ENCODE measurements around the gene MRPS34. TPM values are rescaled to one million over a fixed set of nuclear protein-coding genes. Genes with fewer than 3 reads are reported as not detected.

The MRPS34 gene
- total and polyA plus RNA-seq, 4 donors = 42.4 to 100 (median 58.7) TPM

DNA sequence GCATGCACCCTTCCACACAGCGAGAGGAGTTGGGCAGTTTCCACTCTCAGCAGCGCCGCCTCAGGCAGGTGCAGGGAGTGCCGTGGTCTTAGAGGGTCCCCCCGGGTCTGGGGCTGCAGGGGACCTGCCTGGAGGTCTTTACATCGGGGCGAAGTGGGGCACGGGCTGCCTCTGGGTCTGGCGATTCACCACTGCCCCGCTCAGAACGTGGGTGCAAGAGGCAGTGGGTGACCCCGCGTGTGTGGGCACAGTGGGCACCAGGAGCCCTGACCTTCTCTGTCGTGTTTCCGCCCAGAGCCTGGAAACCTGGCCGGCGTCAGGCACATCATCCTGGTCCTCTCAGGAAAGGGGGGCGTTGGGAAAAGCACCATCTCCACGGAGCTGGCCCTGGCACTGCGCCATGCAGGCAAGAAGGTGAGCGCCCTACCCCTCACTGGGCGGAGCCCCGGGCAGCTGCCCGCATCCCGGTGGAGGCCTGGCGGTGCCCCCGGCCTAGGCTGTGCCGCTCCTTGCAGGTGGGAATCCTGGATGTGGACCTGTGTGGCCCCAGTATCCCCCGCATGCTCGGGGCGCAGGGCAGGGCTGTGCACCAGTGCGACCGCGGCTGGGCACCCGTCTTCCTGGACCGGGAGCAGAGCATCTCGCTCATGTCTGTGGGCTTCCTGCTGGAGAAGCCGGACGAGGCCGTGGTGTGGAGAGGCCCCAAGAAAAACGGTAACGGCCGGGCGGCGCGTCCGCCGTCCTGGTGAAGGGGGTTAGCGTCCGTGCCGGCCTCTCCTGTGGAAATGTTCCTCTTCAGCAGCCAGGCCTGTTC is 13.5 kb upstream of the MRPS34 start:
- Histone ChIP-seq H3K9ac (ENCODE audit: low read depth in 1 of 2, low read length in 2 of 2) (no peak overlapping the region), H3K36me3 (ENCODE audit: control insufficient read depth in 4 of 4, insufficient read depth in 3 of 4, low read depth in 1 of 4, low read length in 3 of 4) (peaks cover 0 to 34% (median 5%) of the 10 kb centered on the region in 4 donors), H3K27me3 (ENCODE audit: control insufficient read depth in 4 of 4, insufficient read depth in 4 of 4, low read length in 3 of 4) (no peaks in the 10 kb centered on the region), H3K9me3 (ENCODE audit: control insufficient read depth in 4 of 4, low read length in 3 of 4) (no peaks in the 10 kb centered on the region), H3K27ac (ENCODE audit: low read depth in 1 of 2, low read length in 2 of 2) (no peak overlapping the region), H3K4me1 (ENCODE audit: control insufficient read depth in 4 of 4, insufficient read depth in 4 of 4, low read length in 3 of 4) (peaks cover 8 to 61% (median 39%) of the 10 kb centered on the region in 4 donors), H3K4me3 (ENCODE audit: low read depth in 1 of 3, low read length in 3 of 3) (no peak overlapping the region)
- TF ChIP-seq TAF1 (conservative IDR thresholded peaks at IDR 0.05) (no peak), FOXA1 (IDR thresholded peaks at IDR 0.05) (no peak), GABPA (IDR thresholded peaks at IDR 0.05 in 1 of 2, conservative IDR thresholded peaks at IDR 0.05 in 1 of 2) (no peak), EGR1 (IDR thresholded peaks at IDR 0.05; ENCODE audit: low read depth in 2 of 2) (no peak), HNF4G (IDR thresholded peaks at IDR 0.05) (no peak), JUND (IDR thresholded peaks at IDR 0.05) (no peak), SP1 (IDR thresholded peaks at IDR 0.05) (no peak), YY1 (IDR thresholded peaks at IDR 0.05) (no peak), RXRA (IDR thresholded peaks at IDR 0.05) (no peak), RAD21 (IDR thresholded peaks at IDR 0.05) (no peak), HNF4A (conservative IDR thresholded peaks at IDR 0.05) (no peak)
- TF ChIP-seq, protein P1, sequence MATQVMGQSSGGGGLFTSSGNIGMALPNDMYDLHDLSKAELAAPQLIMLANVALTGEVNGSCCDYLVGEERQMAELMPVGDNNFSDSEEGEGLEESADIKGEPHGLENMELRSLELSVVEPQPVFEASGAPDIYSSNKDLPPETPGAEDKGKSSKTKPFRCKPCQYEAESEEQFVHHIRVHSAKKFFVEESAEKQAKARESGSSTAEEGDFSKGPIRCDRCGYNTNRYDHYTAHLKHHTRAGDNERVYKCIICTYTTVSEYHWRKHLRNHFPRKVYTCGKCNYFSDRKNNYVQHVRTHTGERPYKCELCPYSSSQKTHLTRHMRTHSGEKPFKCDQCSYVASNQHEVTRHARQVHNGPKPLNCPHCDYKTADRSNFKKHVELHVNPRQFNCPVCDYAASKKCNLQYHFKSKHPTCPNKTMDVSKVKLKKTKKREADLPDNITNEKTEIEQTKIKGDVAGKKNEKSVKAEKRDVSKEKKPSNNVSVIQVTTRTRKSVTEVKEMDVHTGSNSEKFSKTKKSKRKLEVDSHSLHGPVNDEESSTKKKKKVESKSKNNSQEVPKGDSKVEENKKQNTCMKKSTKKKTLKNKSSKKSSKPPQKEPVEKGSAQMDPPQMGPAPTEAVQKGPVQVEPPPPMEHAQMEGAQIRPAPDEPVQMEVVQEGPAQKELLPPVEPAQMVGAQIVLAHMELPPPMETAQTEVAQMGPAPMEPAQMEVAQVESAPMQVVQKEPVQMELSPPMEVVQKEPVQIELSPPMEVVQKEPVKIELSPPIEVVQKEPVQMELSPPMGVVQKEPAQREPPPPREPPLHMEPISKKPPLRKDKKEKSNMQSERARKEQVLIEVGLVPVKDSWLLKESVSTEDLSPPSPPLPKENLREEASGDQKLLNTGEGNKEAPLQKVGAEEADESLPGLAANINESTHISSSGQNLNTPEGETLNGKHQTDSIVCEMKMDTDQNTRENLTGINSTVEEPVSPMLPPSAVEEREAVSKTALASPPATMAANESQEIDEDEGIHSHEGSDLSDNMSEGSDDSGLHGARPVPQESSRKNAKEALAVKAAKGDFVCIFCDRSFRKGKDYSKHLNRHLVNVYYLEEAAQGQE (IDR thresholded peaks at IDR 0.05) = no peak
- TF ChIP-seq, protein P2, sequence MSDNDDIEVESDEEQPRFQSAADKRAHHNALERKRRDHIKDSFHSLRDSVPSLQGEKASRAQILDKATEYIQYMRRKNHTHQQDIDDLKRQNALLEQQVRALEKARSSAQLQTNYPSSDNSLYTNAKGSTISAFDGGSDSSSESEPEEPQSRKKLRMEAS (IDR thresholded peaks at IDR 0.05) = no peak
- TF ChIP-seq, protein P3, sequence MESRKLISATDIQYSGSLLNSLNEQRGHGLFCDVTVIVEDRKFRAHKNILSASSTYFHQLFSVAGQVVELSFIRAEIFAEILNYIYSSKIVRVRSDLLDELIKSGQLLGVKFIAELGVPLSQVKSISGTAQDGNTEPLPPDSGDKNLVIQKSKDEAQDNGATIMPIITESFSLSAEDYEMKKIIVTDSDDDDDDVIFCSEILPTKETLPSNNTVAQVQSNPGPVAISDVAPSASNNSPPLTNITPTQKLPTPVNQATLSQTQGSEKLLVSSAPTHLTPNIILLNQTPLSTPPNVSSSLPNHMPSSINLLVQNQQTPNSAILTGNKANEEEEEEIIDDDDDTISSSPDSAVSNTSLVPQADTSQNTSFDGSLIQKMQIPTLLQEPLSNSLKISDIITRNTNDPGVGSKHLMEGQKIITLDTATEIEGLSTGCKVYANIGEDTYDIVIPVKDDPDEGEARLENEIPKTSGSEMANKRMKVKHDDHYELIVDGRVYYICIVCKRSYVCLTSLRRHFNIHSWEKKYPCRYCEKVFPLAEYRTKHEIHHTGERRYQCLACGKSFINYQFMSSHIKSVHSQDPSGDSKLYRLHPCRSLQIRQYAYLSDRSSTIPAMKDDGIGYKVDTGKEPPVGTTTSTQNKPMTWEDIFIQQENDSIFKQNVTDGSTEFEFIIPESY (IDR thresholded peaks at IDR 0.05) = no peak
- TF ChIP-seq, protein P4, sequence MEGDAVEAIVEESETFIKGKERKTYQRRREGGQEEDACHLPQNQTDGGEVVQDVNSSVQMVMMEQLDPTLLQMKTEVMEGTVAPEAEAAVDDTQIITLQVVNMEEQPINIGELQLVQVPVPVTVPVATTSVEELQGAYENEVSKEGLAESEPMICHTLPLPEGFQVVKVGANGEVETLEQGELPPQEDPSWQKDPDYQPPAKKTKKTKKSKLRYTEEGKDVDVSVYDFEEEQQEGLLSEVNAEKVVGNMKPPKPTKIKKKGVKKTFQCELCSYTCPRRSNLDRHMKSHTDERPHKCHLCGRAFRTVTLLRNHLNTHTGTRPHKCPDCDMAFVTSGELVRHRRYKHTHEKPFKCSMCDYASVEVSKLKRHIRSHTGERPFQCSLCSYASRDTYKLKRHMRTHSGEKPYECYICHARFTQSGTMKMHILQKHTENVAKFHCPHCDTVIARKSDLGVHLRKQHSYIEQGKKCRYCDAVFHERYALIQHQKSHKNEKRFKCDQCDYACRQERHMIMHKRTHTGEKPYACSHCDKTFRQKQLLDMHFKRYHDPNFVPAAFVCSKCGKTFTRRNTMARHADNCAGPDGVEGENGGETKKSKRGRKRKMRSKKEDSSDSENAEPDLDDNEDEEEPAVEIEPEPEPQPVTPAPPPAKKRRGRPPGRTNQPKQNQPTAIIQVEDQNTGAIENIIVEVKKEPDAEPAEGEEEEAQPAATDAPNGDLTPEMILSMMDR (IDR thresholded peaks at IDR 0.05; ENCODE audit: low read depth, low read length, missing input control) = no peak
- TF ChIP-seq, protein P5, sequence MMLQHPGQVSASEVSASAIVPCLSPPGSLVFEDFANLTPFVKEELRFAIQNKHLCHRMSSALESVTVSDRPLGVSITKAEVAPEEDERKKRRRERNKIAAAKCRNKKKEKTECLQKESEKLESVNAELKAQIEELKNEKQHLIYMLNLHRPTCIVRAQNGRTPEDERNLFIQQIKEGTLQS (IDR thresholded peaks at IDR 0.05) = no peak
- DNase-seq (ENCODE audit: low spot score) = no peak
- WGBS = 91% methylated on average over 51 of the region's 51 CpGs

Data from liver (tissue), 9 donors.